ENCODE measurements around the gene ARHGAP10.
"Not testable (repeated sequence)": the region's sequence is repeated elsewhere in the genome, so short reads cannot be mapped to it uniquely, and the experiment has no call there.

Gene ARHGAP10

DNA sequence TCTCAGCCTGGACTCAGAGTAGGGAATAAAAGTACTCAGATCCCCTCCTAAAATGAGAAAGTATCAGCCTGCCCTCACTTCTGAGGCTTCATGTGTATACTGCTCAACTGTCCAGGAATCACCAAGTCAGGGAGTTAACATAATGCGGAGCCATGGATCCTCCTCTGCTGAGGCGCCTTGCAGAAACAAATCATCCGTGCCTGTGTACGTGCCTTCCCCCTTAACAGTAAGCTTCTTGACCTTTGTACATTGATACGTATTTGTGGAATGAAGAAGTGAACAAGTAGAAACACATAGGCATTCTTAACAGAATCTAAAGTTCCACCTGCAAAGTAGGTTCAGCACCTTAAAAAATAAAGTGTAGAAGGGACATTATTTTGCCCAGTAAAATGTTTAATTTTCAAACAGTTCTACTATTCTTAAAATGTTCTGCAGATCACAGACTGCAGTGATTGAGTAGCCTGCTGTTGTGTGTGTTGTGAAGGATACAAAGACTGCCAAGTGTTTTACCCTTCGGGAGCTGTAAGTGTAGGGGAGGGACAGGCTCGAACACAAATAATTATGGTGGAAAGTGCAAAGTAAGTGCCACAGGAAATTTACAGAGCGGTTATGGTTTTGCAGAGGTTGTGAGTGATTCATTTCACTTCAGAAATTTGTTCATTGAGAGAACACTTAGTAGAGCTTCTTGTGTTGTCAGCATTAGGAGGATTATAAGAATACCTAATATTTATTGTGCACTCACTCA, 61.9 kb downstream of the ARHGAP10 start:
- DNase-seq (ENCODE audit: low read depth), result no peak

GRCh38 chr4:147794314-147794680, 62.4 kb downstream of the ARHGAP10 start:
- DNase-seq (ENCODE audit: low read depth), result no peak

DNA sequence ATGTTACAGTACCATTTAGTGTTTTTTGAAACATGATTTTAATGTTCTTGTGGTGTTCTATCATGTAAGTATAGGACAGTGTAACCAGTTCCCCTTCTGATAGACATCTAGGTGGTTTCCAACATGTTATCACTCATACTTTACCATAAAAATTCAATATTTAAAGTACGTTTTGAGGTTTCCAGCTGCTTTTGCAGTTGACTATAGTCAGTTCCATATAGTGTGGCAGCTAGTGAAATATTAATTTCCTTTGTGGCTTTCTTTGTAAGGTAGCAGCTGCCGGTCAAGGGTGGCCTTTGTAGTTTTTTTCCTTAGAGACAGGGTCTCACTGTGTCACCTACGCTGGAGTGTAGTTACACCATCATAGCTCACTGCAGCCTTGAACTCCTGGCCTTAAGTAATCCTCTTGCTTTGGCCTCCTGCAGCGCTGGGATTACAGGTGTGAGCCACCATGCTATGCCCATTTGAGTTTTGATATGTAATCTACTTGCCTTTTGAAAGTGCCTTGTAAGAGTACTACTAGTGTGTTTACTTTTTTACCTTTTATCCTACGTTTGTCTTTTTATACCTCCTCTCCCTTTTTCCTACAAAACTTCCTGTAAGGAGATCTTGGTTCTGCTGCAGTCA, 63.0 kb downstream of the ARHGAP10 start:
- DNase-seq (ENCODE audit: low read depth), result no peak

GRCh38 chr4:147799057-147799456, 67.2 kb downstream of the ARHGAP10 start:
- DNase-seq (ENCODE audit: low read depth), result not testable (repeated sequence)

- no peak for DNase-seq (ENCODE audit: low read depth)
Measured at GRCh38 chr4:147799986-147800555, 68.2 kb downstream of the ARHGAP10 start.

DNA sequence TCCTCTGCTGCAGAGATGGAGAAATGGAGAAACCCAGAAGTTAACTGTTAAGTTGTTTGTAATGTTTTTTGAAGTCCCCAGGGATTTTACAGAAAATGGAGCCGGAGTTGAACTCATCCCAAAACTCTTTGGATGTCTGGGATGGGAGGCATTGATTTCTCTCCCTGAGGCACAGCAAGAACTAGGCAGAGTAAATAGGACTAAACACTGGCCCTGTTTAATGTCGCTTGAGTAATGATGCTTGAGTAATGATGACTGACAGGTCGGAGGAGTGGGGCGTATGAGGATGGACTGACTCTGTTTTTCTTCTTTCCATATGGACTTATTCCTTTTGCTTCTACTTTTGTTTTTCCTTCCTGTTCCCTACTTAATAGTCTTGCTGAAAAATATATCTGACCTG, 69.9 kb downstream of the ARHGAP10 start:
- DNase-seq (ENCODE audit: low read depth), result no peak

- DNase-seq (ENCODE audit: low read depth), result no peak
Measured at GRCh38 chr4:147802346-147802745, 70.5 kb downstream of the ARHGAP10 start.

GRCh38 chr4:147805946-147806345, 74.1 kb downstream of the ARHGAP10 start:
- no peak for DNase-seq (ENCODE audit: low read depth)

GRCh38 chr4:147808447-147808846, 76.6 kb downstream of the ARHGAP10 start:
- no peak for DNase-seq (ENCODE audit: low read depth)

DNA sequence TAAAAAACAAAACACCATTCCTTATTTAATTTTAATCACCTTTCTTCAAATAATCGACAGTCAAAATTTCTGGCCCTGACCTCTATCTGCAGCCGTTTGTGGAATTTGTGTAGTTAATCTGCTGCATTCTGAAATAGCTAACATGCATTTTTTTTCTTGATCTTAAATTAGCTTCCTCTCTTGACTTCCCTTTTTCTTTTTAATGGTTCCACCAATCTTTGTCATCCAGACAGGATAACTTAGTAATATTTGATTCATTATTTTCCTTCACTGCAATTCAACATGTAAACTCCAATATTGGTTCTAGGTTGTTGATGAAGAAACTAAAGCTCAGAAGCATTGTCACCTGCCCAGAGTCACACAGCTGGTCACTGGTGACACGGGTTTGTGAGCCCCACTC, 77.3 kb downstream of the ARHGAP10 start:
- DNase-seq (ENCODE audit: low read depth), result no peak

- DNase-seq (ENCODE audit: low read depth), result no peak
Measured at GRCh38 chr4:147811878-147812277, 80.0 kb downstream of the ARHGAP10 start.

DNA sequence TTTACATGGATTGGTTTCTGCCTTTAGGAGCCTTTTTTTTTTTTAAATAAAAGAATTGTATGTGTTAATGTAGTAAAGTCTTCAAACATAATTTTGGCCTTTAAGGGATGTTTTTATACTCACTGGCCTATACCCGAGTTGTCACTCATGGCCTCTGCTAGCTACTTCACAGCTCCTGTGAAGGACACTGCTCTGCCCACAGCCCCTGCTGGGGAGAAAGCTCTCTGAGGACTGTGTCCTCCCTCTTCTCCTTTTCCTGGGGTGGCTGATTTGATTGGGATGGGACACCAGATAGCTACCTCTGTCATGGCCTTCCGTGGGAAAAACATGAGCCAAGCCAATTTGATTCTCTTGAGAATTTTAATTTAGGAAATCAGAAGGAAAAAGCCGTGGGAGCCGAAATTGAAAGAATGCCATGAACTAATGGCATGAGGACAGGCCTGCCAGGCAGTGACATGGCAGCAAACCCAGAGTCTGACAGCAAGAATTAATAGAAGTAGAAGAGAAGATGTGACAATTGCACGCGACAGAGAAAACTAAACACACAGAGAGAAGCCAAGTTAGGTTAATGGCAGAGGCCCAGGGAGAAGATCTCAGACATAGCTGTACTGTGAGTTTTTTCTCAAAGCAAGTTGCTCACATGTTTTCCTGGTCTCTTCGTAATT, 81.4 kb downstream of the ARHGAP10 start:
- DNase-seq (ENCODE audit: low read depth), result peak; percentile 76

- DNase-seq (ENCODE audit: low read depth), result no peak
Measured at GRCh38 chr4:147813973-147814372, 82.1 kb downstream of the ARHGAP10 start.

DNA sequence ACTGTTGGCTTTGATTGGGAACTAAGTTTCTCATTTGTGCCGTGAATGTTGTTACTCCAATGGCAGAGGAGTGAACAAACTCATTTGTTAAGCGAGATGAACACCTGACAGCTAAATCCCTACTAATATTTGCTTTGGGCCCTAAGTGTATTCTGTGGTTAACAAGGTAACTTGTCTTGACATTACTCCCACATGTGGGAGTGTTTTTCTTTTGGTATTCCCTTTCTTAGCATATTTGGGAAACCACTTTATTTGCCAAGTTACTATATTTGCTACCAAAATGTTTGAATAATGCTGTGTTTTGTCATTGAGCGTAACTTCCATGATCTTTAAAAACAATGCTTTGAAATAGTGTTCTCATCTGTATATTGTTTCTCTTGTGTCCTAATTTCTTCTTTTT, 82.5 kb downstream of the ARHGAP10 start:
- DNase-seq (ENCODE audit: low read depth), result no peak

- DNase-seq (ENCODE audit: low read depth), result no peak
Measured at GRCh38 chr4:147815741-147816140, 83.9 kb downstream of the ARHGAP10 start.

GRCh38 chr4:147816382-147817254, 84.7 kb downstream of the ARHGAP10 start:
- DNase-seq (ENCODE audit: low read depth), result no peak

DNA sequence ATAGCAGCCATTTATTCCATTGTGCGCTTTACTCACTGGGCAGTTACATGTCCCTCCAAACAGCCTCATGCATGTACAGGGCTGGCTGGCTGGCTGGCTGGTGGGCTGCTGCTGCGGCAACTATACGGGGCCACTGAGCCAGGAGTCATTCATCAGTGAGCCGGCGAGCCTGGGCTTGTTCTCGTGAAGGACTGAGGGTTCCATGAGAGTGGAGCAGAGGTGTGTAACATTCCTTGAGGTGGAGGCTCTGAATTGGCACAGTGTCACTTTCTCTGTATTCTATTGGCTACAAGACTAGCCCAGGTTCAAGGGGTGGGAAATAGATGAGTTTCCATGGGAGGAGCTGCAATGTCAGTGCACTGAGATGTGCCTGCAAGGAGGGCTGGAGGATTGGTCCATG, 89.1 kb downstream of the ARHGAP10 start:
- DNase-seq (ENCODE audit: low read depth), result no peak

DNA sequence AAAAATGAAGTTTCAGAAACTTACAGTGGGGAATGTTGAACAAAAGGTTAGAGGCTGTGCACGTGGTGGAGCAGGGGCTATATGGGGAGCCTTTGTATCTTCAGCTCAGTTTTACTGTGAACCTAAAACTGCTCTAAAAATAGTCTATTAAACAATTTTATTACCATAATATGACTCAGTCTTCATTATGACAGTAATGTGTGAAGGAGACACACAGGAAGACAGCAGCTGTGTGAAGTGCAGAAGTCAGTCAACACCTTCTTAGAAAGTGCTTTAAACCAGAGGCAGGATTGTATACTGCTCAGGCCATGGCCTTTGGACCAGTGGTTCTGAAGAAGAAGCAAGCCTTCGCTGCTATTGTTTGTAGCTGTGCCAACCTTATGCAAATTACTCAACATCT, 89.7 kb downstream of the ARHGAP10 start:
- DNase-seq (ENCODE audit: low read depth), result no peak

- DNase-seq (ENCODE audit: low read depth), result peak; percentile 96
Measured at GRCh38 chr4:147822128-147822527, 90.2 kb downstream of the ARHGAP10 start.

DNA sequence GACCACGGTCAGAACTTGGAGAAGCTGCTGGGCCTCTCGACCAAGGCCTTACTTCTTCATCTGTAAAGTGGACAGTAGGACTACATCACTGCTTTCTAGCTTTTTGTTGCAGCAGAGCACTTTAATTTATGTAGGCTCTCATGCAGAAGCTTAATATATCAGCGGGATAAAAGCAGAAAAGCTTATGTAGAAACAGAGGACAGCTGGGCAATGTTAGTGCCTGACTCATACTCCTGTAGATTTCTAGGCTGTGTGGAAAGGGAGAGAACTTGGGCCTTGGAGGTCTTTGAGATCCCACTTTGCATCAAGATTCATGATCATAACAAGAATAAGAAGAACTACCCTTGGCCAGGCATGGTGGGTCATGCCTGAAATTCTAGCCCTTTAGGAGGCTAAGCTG, 91.2 kb downstream of the ARHGAP10 start:
- DNase-seq (ENCODE audit: low read depth), result no peak

DNA sequence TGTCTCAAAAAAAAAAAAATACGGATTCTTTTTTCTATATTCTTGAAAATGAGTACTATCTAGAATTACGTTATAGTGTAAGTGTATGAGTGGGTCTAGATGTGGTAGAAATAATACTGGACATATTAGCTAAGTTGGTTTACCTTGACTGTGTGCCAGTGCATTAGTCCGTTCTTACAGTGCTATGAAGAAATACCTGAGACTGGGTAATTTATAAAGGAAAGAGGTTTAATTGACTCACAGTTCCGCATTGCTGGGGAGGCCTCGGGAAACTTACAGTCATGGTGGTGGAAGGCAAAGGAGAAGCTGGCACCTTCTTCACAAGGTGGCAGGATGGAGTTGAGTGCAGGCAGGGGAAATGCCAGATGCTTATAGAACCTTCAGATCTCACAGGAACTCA, 92.4 kb downstream of the ARHGAP10 start:
- DNase-seq (ENCODE audit: low read depth), result no peak

DNA sequence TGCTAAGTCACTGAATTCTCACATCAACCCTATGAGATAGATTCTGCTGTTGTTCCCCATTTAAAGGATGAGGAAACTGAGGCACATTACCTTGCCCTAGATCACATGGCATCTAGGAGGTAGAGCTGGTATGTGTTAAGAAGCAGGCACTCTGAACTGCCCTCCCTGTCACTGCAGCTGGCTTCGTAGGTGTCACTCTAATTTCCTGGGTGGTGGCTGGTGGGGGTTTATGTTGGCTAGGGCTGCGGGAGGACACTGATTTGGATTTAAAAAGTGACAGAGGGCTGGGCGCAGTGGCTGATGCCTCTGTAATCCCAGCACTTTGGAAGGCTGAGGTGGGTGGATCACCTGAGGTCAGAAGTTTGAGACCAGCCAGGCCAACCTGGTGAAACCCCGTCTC, 93.0 kb downstream of the ARHGAP10 start:
- no peak for DNase-seq (ENCODE audit: low read depth)
